GM12873 (cell line): ENCODE data around the gene OCSTAMP.
A peak's percentile ranks its signal among the peaks of the same experiment; 100 is the strongest.

Source experiments
- TF ChIP-seq, protein P1 (sequence below): IDR thresholded peaks from 2 replicates; pipeline ENCODE4 v1.5.1; 2012; ENCODE audit warnings: low read depth, mild to moderate bottlenecking, moderate library complexity, low read length, control low read depth; ENCODE audit not compliant: insufficient read depth; ENCODE audit errors: missing control alignments

OCSTAMP gene, protein sequence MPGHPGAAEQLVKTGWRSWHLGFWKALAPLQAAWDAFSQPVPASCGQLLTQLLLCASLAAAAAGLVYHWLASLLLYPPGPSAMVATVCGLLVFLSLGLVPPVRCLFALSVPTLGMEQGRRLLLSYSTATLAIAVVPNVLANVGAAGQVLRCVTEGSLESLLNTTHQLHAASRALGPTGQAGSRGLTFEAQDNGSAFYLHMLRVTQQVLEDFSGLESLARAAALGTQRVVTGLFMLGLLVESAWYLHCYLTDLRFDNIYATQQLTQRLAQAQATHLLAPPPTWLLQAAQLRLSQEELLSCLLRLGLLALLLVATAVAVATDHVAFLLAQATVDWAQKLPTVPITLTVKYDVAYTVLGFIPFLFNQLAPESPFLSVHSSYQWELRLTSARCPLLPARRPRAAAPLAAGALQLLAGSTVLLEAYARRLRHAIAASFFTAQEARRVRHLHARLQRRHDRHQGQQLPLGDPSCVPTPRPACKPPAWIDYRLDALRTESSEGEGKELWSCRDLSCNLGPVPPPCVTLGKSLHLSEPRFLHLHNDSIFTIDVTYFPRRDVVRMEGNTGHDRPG

GRCh38 chr20:46550461-46550860 is at the start of gene OCSTAMP:
Gene OCSTAMP (minus strand): TSS chr20:46550654. CDS start chr20:46550560, 94 bp downstream.
- TF ChIP-seq, protein P1, sequence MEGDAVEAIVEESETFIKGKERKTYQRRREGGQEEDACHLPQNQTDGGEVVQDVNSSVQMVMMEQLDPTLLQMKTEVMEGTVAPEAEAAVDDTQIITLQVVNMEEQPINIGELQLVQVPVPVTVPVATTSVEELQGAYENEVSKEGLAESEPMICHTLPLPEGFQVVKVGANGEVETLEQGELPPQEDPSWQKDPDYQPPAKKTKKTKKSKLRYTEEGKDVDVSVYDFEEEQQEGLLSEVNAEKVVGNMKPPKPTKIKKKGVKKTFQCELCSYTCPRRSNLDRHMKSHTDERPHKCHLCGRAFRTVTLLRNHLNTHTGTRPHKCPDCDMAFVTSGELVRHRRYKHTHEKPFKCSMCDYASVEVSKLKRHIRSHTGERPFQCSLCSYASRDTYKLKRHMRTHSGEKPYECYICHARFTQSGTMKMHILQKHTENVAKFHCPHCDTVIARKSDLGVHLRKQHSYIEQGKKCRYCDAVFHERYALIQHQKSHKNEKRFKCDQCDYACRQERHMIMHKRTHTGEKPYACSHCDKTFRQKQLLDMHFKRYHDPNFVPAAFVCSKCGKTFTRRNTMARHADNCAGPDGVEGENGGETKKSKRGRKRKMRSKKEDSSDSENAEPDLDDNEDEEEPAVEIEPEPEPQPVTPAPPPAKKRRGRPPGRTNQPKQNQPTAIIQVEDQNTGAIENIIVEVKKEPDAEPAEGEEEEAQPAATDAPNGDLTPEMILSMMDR, result no peak

DNA sequence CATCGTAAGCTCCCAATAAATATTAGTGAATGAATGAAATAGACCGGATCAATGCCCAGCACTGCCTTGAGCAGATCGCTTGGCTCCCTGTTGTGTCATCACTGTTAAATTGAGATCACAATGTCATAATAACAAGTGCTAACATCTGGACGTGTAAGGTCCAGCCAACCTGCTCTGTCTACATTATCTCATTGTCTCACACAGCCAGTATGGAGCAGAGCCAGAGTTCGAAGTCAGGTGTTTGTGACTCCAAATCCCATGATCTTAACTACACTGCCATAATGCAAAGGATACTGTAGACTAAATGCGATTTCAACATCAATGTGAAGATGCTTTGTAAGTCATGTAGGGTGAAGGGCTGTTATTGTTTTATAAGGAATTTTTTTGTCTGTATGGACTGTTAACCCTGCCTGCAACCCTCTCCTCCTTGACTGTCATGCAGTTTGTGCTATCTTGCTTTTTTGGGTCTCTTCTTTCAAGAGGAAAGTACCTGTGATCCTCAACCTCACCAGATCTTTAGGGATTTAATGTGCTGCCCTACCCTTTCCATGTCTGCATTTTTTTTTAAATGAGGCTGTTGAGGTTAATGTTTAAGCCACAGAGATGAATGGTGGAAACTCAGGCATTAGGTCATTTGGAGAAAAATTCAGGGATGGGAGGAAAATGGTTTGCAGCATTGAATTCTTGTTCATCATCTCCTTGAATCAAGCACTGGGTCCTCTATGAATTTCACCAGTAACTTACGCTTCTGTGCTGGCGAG is 49.0 kb upstream of the OCSTAMP start:
- TF ChIP-seq, protein P1, result no peak

DNA sequence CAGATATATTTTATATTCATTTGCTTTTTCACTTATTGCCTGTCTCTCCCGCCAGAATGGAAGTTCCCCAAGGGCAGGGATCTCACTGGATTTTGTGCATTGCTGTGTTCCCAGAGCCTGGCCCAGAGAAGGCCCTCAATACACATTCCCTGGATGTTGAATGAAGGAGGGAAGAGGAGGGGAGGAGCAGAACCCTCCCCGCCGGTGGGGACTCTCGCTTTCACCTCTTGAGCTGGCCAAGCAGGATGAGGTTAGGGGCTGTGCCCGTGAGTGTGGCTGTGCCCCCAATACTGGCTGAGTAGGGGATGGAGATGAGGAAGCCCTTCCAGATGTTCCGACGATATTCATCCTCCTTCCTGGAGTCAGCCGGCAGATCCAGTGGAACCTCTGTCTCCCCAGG is 45.5 kb upstream of the OCSTAMP start:
- TF ChIP-seq, protein P1, result no peak

- TF ChIP-seq, protein P1, result no peak
These were observed 44.3 kb upstream of the OCSTAMP start for GRCh38 chr20:46594725-46595124.

DNA sequence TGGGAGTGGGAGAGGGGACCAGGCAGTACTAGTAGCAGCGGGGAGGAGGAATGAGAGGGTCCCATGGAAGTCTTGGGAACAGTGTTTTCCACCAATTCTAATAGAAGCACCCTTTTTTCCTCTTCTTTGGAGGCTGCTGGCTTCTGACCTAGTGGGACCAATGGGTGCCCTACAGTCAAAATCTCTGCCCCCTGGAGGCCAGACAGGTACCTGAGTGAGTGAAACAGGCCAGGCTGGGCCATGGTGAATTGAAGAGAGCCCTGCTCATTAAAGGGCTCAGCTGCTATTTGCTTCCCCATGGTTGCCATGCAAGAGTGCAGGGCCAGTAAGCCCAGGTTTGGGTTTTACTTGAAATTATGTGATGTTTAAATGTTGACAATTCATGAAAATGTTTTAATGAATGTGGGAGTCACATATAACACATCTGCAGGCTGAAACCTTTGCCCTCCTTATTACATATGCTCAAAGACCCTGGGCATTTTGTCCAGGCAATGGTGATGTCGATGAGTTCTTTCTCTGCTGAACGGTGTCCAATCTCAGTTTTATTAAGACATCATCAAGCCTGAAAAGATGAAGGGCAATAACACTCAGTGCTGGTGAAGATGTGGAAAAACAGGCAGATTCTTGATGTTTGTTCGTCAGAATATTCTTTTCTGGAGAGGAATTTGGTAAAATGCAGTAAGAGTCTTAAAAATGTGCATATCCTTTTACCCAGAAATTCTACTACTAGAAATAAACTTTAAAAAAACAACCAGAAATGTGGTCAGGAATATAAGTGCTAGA is 42.3 kb upstream of the OCSTAMP start:
- TF ChIP-seq, protein P1, result peak; percentile 55

DNA sequence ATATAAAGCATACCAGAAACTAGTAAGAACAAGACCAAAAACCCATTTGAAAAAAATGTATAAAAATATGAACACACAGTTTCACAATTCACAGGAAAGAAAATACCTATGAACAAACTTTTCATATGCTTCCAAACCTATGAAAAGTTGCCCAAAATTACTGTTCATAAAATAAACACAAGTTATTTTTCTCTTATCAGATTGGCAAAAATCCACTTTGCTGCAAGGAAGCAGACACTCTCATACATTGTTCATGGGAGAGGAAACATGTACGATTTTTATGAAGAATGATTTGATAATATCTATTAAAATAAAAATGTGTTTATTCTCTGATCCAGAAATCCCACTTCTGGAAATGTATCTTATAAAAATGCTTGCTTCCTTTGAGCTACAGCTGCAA is 40.0 kb upstream of the OCSTAMP start:
- TF ChIP-seq, protein P1, result no peak
